ENCODE results near the gene SLC44A1. TPM values are rescaled to one million over a fixed set of nuclear protein-coding genes. Genes with fewer than 3 reads are reported as not detected.

The SLC44A1 gene
- total RNA-seq, 2 experiments from 2014 or later, result 14.1 to 14.3 TPM

DNA sequence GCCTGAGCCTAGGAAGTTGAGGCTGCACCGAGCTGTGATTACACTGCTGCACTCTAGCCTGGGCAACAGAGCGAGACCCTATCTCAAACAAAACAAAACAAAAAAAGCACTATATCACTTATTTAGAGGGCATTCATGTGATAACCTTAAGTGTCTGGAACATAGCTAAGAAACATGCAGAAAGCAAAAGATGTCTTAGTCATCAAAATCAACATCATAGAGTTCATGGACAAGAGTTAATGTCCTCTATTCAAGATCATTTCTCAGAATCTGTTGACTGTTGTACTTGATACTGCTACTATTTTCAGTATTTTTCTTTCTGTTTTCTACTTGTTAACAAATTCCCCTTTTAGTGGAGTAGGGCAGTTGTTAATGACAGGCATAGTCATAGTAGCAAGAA lies 228.8 kb downstream of the SLC44A1 start:
- Mint-ChIP-seq H3K4me3 (no peak overlapping the region), H3K27me3 (ENCODE audit: low read depth) (peaks cover 2% of the 10 kb centered on the region), H3K4me1 (ENCODE audit: low read depth) (no peaks in the 10 kb centered on the region), H3K9me3 (ENCODE audit: insufficient read depth) (no peaks in the 10 kb centered on the region), H3K27ac (no peak overlapping the region), H3K36me3 (ENCODE audit: low read depth) (peaks cover 13% of the 10 kb centered on the region)
- ATAC-seq (no peak), DNase-seq (no peak)
- CTCF ChIA-PET, result interaction anchor here (1.2 kb wide), 1 partner anchor 11 kb away, joined by 4 read pairs; no protein-coding TSS in a partner anchor
- POLR2A ChIA-PET, result interaction anchor here (0.5 kb wide), 1 partner anchor 1738 kb away, joined by 3 read pairs; no protein-coding TSS in a partner anchor

DNA sequence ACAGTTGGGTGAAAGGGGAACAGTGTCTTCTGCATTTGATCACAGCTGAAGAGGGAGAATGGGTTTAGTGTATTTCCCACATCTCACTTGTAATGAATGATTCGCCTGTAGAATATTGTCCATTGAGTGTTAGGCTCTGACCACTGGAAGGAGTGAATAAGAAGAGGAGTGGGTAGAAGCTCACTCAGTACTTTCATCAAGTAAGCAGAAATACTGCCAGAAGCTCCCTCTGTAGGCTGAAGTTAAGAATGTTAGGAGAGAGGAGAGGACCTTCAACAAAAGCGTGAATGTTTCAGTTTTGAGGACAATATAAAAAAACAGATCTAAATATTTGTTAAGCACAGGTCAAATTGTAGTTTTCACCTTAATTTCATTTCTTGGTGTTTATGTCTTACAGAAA lies 230.9 kb downstream of the SLC44A1 start:
- Mint-ChIP-seq H3K4me3 (no peak overlapping the region), H3K4me1 (ENCODE audit: low read depth) (no peaks in the 10 kb centered on the region), H3K9me3 (ENCODE audit: insufficient read depth) (no peaks in the 10 kb centered on the region), H3K27me3 (ENCODE audit: low read depth) (peaks cover 2% of the 10 kb centered on the region), H3K27ac (no peak overlapping the region), H3K36me3 (ENCODE audit: low read depth) (peaks cover 3% of the 10 kb centered on the region)
- DNase-seq (no peak), ATAC-seq (no peak)
- POLR2A ChIA-PET, result no interaction called here
- CTCF ChIA-PET, result no interaction called here

- no peak overlapping the region for H3K27ac Mint-ChIP-seq
- CTCF ChIA-PET, result no interaction called here
- H3K27me3 Mint-ChIP-seq (ENCODE audit: low read depth), result peaks cover 2% of the 10 kb centered on the region
- H3K36me3 Mint-ChIP-seq (ENCODE audit: low read depth), result no peaks in the 10 kb centered on the region
- no peaks in the 10 kb centered on the region for H3K9me3 Mint-ChIP-seq (ENCODE audit: insufficient read depth)
- no peak for ATAC-seq
- H3K4me3 Mint-ChIP-seq, result no peak overlapping the region
- POLR2A ChIA-PET, result no interaction called here
- no peaks in the 10 kb centered on the region for H3K4me1 Mint-ChIP-seq (ENCODE audit: low read depth)
- no peak for DNase-seq
These were observed 235.4 kb downstream of the SLC44A1 start for GRCh38 chr9:105479846-105480245.

GRCh38 chr9:105483618-105484017 lies 239.2 kb downstream of the SLC44A1 start:
- DNase-seq (no peak), ATAC-seq (no peak)
- no peaks in the 10 kb centered on the region for H3K9me3 Mint-ChIP-seq (ENCODE audit: insufficient read depth)
- H3K4me3 Mint-ChIP-seq, result no peak overlapping the region
- POLR2A ChIA-PET, result no interaction called here
- CTCF ChIA-PET, result no interaction called here
- no peaks in the 10 kb centered on the region for H3K4me1 Mint-ChIP-seq (ENCODE audit: low read depth)
- no peaks in the 10 kb centered on the region for H3K27me3 Mint-ChIP-seq (ENCODE audit: low read depth)
- no peaks in the 10 kb centered on the region for H3K36me3 Mint-ChIP-seq (ENCODE audit: low read depth)
- no peak overlapping the region for H3K27ac Mint-ChIP-seq

DNA sequence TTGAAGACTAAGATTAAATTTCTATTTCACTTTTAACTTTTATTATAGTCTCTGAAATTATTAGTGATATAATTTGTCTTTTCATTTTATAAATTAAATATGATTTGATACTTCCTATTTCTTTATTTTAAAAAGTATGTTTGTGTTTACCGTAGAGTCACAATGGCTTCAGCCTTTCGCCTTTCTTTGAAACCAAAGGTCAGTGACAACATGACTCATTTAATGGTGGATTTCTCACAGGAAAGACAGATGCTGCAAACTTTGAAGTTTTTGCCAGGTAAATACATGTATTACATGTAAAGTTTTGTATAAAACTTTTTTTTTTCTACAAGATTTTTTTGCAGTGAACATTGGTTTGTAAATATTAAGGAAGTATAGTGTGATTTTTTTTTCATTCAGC lies 239.8 kb downstream of the SLC44A1 start:
- Mint-ChIP-seq H3K27ac (no peak overlapping the region), H3K27me3 (ENCODE audit: low read depth) (no peaks in the 10 kb centered on the region), H3K9me3 (ENCODE audit: insufficient read depth) (no peaks in the 10 kb centered on the region), H3K4me1 (ENCODE audit: low read depth) (no peaks in the 10 kb centered on the region), H3K36me3 (ENCODE audit: low read depth) (no peaks in the 10 kb centered on the region), H3K4me3 (no peak overlapping the region)
- CTCF ChIA-PET, result no interaction called here
- DNase-seq, result no peak
- POLR2A ChIA-PET, result no interaction called here
- no peak for ATAC-seq

DNA sequence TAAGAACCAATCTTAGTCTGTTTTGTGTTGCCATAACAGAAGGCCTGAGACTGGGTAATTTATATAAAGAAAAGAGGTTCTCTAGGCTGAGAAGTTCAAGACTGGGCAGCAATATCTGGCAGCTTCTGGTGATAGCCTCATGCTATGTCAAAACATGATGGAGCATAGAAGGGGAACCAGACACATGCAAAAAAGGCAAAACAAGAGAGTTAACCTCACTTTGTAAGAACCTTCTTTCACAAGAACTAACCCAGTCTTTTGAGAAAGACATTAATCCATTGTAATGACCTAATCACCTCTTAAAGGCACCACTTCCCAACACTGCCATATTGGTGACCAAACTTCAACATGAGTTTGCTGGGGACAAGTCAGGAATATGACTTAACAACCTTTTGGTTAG lies 240.7 kb downstream of the SLC44A1 start:
- no peak overlapping the region for H3K4me3 Mint-ChIP-seq
- POLR2A ChIA-PET, result no interaction called here
- CTCF ChIA-PET, result no interaction called here
- no peaks in the 10 kb centered on the region for H3K27me3 Mint-ChIP-seq (ENCODE audit: low read depth)
- DNase-seq (no peak), ATAC-seq (no peak)
- H3K9me3 Mint-ChIP-seq (ENCODE audit: insufficient read depth), result no peaks in the 10 kb centered on the region
- no peak overlapping the region for H3K27ac Mint-ChIP-seq
- no peaks in the 10 kb centered on the region for H3K36me3 Mint-ChIP-seq (ENCODE audit: low read depth)
- no peaks in the 10 kb centered on the region for H3K4me1 Mint-ChIP-seq (ENCODE audit: low read depth)

Other genes starting within 250 kb of the SLC44A1 start
- 1 to 10 TPM; 7.9 to 8.3 TPM for gene FSD1L, start 203.4 kb downstream of the SLC44A1 start, total RNA-seq